GM12875 (cell line): ENCODE results near the gene ZDHHC22.

ENCODE experiments used
- H3K4me3 ChIP-seq: one replicate; pipeline ENCODE4 v1.5.1; 2011; ENCODE audit warnings: low read depth, low read length, control low read depth
- TF ChIP-seq, protein P1 (sequence below): IDR thresholded peaks from 2 replicates; pipeline ENCODE4 v1.5.1; 2011; ENCODE audit warnings: low read depth, mild to moderate bottlenecking, control low read depth, inconsistent platforms, low read length, moderate library complexity, borderline replicate concordance; ENCODE audit not compliant: insufficient read depth

Gene ZDHHC22

DNA sequence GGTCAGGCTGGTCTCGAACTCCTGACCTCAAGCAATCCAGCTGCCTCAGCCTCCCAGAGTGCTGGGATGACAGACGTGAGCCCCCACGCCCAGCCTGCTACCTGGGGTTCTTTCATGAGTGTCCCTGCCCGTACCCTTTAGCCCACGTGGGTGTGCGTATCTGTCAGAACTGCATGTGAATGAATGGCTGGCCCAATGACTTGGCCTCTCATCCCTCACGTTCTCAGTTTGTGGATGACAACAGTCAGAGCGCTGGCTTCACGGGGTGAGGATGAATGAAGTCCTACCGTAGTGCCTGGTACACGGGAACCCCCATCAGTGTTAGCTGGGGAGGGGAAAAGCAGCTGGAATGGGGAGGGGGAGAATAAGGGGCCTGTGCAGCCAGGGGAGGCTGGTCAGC is 16.1 kb upstream of the ZDHHC22 start:
- TF ChIP-seq, protein P1, sequence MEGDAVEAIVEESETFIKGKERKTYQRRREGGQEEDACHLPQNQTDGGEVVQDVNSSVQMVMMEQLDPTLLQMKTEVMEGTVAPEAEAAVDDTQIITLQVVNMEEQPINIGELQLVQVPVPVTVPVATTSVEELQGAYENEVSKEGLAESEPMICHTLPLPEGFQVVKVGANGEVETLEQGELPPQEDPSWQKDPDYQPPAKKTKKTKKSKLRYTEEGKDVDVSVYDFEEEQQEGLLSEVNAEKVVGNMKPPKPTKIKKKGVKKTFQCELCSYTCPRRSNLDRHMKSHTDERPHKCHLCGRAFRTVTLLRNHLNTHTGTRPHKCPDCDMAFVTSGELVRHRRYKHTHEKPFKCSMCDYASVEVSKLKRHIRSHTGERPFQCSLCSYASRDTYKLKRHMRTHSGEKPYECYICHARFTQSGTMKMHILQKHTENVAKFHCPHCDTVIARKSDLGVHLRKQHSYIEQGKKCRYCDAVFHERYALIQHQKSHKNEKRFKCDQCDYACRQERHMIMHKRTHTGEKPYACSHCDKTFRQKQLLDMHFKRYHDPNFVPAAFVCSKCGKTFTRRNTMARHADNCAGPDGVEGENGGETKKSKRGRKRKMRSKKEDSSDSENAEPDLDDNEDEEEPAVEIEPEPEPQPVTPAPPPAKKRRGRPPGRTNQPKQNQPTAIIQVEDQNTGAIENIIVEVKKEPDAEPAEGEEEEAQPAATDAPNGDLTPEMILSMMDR = no peak
- H3K4me3 ChIP-seq = no peak overlapping the region

DNA sequence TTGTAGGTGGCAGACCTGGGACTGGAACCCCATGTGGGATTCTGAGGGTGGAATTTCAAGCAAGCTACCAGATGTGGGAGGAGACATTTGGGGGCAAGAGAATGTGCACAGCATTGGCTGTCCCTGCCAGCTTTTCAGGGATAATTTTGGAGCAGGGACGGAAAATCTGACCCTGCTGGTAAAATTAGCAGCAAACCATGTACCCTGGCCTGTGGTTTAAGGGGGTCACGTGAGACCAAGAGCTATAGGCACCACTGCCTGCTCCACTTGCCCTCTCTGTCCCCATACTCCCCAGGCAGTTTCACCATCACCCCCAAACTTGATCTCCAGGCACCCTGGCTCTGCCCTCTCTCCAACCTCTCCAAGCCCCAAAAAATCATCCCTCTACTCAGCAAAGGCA is 13.5 kb upstream of the ZDHHC22 start:
- H3K4me3 ChIP-seq = no peak overlapping the region
- TF ChIP-seq, protein P1 = no peak

DNA sequence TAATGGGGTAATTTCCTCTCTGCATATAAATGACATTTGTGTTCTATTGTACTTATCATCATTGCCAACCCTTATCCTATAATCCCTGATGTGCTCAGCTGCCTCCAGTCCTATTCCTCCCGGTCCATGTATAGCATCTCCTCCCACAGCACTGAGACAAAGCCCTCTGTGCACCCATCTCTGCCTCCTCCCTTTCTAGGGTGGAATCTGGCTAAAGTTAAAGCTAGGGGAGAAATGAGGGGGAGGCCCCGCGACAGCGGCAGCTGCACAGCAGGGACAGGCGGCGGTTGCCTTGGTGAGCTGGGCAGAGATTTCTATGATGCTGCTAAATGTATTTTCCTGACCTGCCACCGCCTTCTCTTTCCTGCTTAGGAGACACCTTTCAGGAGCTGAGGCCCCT is 12.8 kb upstream of the ZDHHC22 start:
- H3K4me3 ChIP-seq = no peak overlapping the region
- TF ChIP-seq, protein P1 = no peak

DNA sequence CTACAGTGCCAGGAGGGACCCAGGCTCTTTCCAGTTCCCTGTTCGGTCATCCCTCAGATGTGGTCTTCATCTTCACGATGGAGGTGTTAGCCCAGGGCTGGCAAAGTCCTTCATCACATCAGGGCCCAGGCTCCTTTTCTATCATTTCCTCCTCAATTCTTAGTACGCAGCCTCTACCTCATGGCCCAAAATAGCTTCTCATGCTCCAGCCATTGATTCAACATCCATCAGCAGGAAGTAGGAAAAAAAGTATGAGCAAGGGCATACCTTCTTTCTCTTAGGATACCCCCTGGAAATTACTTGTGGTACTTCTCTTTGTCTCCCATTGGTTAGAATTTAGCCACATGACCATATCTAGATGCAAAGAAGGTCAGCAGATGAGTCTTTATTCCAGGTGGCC is 12.2 kb upstream of the ZDHHC22 start:
- TF ChIP-seq, protein P1 = no peak
- H3K4me3 ChIP-seq = no peak overlapping the region

DNA sequence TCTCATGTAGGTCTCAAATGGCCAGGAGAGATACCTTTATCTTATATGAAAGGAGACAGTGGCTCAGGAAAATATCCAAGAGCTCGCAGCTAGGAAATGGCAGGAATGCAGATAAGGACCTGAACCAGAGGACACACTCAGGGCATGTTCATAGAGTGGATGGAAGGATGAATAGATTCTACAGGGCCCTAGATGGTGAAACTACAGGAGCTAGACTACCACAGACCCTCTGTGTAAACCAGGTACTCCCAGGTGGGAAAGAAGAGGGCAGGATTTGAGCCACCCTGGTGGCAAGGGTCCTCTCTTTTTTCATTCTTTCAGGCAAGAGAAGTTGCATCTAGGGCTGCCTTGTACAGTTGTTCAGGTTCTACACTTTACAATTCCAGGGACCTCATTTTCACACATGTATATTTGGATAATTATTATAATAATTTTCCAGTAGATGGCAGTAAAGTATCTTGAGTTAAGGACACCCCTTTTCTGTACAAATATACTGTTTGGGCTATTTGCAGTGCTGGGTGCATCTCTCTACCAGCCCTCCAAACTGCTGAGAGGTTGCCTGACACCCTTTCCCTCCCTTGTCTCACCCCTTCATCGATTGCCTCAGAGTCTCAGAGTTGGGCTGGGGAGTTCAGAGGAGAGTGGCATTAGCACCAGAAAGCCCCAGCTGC is 10.5 kb upstream of the ZDHHC22 start:
- TF ChIP-seq, protein P1 = no peak
- H3K4me3 ChIP-seq = no peak overlapping the region

DNA sequence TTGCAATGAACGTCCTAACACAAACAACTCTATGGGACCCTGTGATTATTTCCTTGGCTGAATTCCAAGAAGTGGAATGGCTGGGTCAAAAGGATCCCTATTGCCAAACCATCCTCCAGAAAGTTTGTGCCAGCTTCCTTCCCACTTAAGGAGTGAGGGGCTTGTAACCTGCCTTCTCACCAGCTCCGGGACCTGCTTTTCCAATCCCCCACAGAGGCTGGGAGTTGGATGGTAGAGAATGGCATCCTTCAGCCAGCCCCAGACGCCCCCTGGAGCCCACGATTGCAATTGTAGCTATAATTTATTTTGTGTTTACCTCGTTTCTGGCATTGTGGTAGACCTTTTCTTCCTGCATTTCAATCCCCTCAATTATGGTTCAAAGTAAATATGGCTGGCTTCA is 9.7 kb upstream of the ZDHHC22 start:
- TF ChIP-seq, protein P1 = peak; percentile 69

DNA sequence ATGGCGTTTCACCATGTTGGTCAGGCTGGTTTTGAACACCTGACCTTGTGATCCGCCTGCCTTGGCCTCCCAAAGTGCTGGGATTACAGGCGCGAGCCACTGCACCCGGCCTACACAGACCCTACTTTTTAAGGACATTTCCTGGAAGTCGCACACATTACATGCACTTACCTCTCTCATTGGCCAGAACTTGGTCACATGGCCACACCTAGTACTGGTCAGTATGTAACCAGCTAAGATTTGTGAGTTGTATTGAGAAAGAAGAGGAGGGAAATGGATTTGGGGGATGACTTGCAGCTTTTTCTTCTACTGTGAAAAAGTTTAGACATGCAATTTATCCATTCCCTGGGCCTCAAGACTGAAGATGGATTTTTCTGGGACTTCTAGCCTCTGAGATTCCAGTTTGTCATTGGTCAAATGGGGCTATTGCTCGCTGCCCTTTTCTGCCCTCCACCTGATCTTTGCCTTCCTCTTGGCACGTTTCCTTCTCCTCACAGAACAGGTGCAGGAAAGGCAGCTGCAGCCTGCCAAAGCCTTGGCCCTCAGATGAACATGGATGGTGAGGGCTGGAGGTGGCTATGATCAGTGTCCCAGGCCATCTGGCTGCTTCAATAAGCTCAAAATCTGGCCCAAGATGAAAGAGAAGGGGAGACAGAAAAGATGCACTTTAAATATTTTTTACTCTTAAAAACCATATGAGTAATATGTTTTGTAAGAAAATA is 7.1 kb upstream of the ZDHHC22 start:
- H3K4me3 ChIP-seq = no peak overlapping the region
- TF ChIP-seq, protein P1 = no peak

More for the DNA sequence above, 9.7 kb upstream of the ZDHHC22 start:
- H3K4me3 ChIP-seq = no peak overlapping the region
